ENCODE data around the gene REPS1.
"Not testable (repeated sequence)": the region's sequence is repeated elsewhere in the genome, so short reads cannot be mapped to it uniquely, and the experiment has no call there.

The REPS1 gene

DNA sequence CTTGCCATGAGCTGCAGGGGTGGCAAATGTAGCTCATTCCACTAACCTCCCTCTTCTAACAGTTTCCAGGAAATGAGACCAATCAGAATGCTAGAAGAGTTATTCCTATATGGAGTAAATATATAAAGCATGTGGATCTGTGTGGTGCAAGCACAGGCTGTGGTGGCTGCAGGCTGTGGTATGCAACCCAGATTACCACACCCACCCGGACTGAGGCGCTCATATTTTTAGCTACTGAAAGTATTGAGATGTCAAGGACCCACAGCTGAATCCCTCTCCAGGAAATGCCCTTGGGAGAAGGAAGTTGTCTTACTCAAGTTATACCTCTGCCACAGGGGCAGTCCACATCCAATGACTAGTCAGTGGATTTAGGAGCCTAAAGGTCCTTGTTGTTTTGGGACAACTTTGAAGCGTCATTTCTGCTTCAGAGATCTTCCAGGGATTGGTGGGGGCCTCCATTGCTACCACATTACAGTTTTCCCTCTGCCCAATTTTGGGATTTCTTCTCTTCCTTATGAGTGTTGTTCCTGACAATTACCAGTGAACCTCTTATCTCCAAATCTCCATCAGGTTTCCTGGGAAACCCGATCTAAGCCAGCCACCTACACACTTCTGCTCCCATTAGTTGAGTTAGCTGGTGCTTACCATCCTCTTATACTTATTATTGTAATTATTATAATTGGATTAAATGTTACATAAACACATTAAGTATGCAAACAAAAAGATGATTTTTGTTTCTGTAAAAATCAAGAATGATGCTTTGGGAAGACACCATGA lies 12.1 kb upstream of the REPS1 start:
- H3K36me3 ChIP-seq, result no peaks in the 10 kb centered on the region
- intact Hi-C loops (cut with DNase I; ENCODE audit: low total_unique reads), result no loop called here
- H3K4me1 ChIP-seq, result no peaks in the 10 kb centered on the region
- no peaks in the 10 kb centered on the region for H3K9me3 ChIP-seq
- no peak overlapping the region for H3K27ac ChIP-seq
- no peak overlapping the region for H3K4me3 ChIP-seq
- DNase-seq, result no peak
- no peaks in the 10 kb centered on the region for H3K27me3 ChIP-seq
- TF ChIP-seq, protein P1, sequence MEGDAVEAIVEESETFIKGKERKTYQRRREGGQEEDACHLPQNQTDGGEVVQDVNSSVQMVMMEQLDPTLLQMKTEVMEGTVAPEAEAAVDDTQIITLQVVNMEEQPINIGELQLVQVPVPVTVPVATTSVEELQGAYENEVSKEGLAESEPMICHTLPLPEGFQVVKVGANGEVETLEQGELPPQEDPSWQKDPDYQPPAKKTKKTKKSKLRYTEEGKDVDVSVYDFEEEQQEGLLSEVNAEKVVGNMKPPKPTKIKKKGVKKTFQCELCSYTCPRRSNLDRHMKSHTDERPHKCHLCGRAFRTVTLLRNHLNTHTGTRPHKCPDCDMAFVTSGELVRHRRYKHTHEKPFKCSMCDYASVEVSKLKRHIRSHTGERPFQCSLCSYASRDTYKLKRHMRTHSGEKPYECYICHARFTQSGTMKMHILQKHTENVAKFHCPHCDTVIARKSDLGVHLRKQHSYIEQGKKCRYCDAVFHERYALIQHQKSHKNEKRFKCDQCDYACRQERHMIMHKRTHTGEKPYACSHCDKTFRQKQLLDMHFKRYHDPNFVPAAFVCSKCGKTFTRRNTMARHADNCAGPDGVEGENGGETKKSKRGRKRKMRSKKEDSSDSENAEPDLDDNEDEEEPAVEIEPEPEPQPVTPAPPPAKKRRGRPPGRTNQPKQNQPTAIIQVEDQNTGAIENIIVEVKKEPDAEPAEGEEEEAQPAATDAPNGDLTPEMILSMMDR (IDR thresholded peaks at IDR 0.05), result no peak

DNA sequence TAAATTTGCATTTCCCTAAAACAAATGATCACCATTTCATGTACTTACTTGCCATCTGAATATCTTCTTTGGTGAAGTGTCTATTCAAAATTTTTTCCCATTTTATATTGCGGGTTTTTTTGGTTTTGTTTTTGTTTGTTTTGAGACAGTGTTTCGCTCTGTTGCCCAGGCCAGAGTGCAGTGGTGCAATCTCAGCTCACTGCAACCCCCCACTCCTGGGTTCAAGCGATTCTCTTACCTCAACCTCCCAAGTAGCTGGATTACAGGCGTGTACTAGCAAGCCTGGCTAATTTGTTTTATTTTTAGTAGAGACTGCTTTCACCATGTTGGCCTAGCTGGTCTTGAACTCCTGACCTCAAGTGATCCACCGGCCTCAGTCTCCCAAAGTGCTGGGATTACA lies 9.1 kb upstream of the REPS1 start:
- Histone ChIP-seq H3K27me3 (no peaks in the 10 kb centered on the region), H3K36me3 (no peaks in the 10 kb centered on the region), H3K9me3 (no peaks in the 10 kb centered on the region), H3K4me1 (no peaks in the 10 kb centered on the region), H3K4me3 (no peak overlapping the region), H3K27ac (no peak overlapping the region)
- no peak for DNase-seq
- intact Hi-C loops (cut with DNase I; ENCODE audit: low total_unique reads), result no loop called here
- TF ChIP-seq, protein P1 (IDR thresholded peaks at IDR 0.05), result no peak

DNA sequence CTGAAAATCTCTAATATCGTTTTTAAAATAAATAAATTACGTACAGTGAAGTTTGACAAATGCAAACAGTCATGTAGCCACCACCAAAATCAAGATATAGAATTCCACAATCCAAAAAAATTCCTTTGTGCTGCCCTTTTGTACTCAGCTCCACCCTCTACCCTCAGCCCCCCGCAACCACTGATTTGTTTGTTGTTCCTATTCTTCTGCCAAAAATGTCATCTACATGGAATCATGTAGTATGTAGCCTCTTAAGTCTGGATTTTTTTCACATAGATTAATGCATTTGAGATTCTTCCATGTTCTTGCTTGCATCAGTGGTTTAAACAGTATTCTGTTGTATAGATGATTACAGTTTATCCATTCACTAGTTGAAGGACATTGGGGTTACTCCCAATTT lies 8.5 kb upstream of the REPS1 start:
- no peak for DNase-seq
- no peaks in the 10 kb centered on the region for H3K9me3 ChIP-seq
- no peaks in the 10 kb centered on the region for H3K36me3 ChIP-seq
- H3K27ac ChIP-seq, result no peak overlapping the region
- intact Hi-C loops (cut with DNase I; ENCODE audit: low total_unique reads), result no loop called here
- TF ChIP-seq, protein P1 (IDR thresholded peaks at IDR 0.05), result no peak
- no peaks in the 10 kb centered on the region for H3K4me1 ChIP-seq
- no peak overlapping the region for H3K4me3 ChIP-seq
- no peaks in the 10 kb centered on the region for H3K27me3 ChIP-seq

DNA sequence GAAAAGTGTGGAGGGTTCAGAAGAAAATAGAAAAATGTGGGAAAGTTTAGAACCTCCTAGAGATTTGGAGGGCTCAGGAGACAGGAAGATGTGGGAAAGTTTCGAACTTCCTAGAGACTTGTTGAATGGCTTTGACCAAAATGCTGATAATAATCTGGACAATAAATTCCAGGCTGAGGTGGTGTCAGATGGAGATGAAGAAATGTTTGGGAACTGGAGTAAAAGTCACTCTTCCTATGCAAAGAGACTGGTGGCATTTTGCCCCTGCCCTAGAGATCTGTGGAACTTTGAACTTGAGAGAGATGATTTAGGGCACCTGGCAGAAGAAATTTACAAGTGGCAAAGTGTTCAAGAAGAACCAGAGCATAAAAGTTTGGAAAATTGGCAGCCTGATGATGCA lies 5.4 kb upstream of the REPS1 start:
- H3K27me3 ChIP-seq; DNase-seq; H3K36me3 ChIP-seq; H3K27ac ChIP-seq; intact Hi-C loops (cut with DNase I; ENCODE audit: low total_unique reads); H3K9me3 ChIP-seq; H3K4me3 ChIP-seq; H3K4me1 ChIP-seq: not testable (repeated sequence)

DNA sequence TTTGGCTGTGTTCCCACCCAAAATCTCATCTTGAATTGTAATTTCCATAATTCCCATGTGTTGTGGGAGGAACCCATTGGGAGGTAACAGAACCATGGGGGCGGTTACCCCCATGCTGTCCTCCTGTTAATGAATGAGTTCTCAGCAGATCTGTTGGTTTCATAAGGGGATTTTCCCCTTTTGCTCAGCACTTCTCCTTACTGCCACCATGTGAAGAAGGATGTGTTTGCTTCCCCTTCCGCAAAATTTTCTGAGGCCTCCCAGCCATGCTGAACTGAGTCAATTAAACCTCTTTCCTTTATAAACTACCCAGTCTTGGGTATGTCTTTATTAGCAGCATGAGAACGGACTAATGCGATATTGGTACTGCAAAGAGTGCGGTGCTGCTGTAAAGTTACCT lies 4.9 kb upstream of the REPS1 start:
- intact Hi-C loops (cut with DNase I; ENCODE audit: low total_unique reads); H3K27me3 ChIP-seq; H3K27ac ChIP-seq; H3K4me1 ChIP-seq; DNase-seq; H3K36me3 ChIP-seq; H3K4me3 ChIP-seq; H3K9me3 ChIP-seq: not testable (repeated sequence)

DNA sequence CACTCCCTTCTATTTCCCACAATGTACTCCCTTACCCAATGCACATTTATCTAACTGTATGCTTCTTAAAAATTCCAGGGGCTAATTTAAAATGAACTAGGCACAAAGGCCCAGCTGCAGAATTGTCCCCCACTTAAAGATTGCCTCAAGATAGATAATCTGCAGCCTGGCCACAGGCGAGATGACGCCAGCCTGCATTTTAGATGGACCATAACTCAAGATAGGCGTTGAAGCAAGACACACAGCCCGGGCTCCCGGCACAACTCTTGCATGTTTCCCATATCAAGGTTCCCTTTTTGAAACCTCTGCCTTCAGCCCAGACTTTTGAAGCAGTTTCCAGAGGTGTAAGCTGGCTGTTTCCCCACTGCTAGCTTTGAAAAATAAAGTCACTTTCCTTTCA lies 3.2 kb upstream of the REPS1 start:
- no peaks in the 10 kb centered on the region for H3K36me3 ChIP-seq
- peaks cover 0 to 18% (median 6%) of the 10 kb centered on the region in 4 donors for H3K4me1 ChIP-seq
- H3K4me3 ChIP-seq, result no peak overlapping the region
- H3K27me3 ChIP-seq, result no peaks in the 10 kb centered on the region
- no peaks in the 10 kb centered on the region for H3K9me3 ChIP-seq
- TF ChIP-seq, protein P1 (IDR thresholded peaks at IDR 0.05), result no peak
- no peak for DNase-seq
- H3K27ac ChIP-seq, result no peak overlapping the region
- intact Hi-C loops (cut with DNase I; ENCODE audit: low total_unique reads), result no loop called here

All from tibial artery (tissue), 4 donors.